Body of pancreas (tissue), 4 donors: ENCODE results near the gene CTNND1.

Experiments used
- POLR2A ChIP-seq, 3 donors: fragments of 450-650 bp; IDR thresholded peaks; one replicate each; pipeline ENCODE4 v1.6.1; 2016; ENCODE audit warnings: antibody characterized with exemption in 3 of 3, mild to moderate bottlenecking in 2 of 3
- TF ChIP-seq, protein P1 (sequence below), 7 experiments: fragments of 450-650 bp in 4 of 7; fragments of 200-600 bp in 3 of 7; sonication (generic) in 3 of 7; IDR thresholded peaks; one replicate each; pipeline ENCODE4 v1.5.1; 2016 to 2019; ENCODE audit warnings: antibody characterized with exemption in 7 of 7

DNA sequence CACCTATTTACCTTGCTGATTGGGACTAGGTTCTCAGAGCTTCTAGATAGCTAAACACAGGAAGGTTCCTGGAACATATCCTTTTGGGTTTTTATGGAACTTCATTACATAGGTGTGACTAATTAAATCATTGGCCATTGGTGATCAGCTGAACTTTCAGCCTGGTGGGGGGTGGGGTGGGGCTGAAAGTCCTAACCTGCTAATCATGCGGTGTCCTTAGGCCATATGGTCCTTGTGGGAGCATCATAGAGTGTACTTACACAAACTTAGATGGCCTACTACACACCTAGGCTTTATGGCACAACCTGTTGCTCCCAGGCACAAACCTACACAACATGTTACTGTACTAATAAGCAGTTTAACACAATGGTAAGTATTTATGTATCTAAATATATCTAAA is 28.9 kb upstream of the CTNND1 start:
- TF ChIP-seq, protein P1, sequence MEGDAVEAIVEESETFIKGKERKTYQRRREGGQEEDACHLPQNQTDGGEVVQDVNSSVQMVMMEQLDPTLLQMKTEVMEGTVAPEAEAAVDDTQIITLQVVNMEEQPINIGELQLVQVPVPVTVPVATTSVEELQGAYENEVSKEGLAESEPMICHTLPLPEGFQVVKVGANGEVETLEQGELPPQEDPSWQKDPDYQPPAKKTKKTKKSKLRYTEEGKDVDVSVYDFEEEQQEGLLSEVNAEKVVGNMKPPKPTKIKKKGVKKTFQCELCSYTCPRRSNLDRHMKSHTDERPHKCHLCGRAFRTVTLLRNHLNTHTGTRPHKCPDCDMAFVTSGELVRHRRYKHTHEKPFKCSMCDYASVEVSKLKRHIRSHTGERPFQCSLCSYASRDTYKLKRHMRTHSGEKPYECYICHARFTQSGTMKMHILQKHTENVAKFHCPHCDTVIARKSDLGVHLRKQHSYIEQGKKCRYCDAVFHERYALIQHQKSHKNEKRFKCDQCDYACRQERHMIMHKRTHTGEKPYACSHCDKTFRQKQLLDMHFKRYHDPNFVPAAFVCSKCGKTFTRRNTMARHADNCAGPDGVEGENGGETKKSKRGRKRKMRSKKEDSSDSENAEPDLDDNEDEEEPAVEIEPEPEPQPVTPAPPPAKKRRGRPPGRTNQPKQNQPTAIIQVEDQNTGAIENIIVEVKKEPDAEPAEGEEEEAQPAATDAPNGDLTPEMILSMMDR (IDR thresholded peaks at IDR 0.05) = no peak
- TF ChIP-seq POLR2A (IDR thresholded peaks at IDR 0.05) = no peak
